Osteocyte (in vitro differentiated cells): ENCODE measurements around the gene CCDC86. TPM values are rescaled to one million over a fixed set of nuclear protein-coding genes. Genes with fewer than 3 reads are reported as not detected.
A peak's percentile ranks its signal among the peaks of the same experiment; 100 is the strongest.

Experiments
- DNase-seq: peaks from one replicate; pipeline ENCODE4 v3.0.0; 2021; ENCODE audit warnings: mixed read lengths; ENCODE audit not compliant: unreplicated experiment; ENCODE audit errors: extremely low spot score
- H3K27ac Mint-ChIP-seq: one replicate; pipeline ENCODE4 v1.8.0; 2021; ENCODE audit warnings: mild to moderate bottlenecking, mixed read lengths; ENCODE audit not compliant: unreplicated experiment
- H3K27me3 Mint-ChIP-seq: one replicate; pipeline ENCODE4 v1.8.0; 2021; ENCODE audit warnings: mixed read lengths; ENCODE audit not compliant: unreplicated experiment
- H3K36me3 Mint-ChIP-seq: one replicate; pipeline ENCODE4 v1.8.0; 2021; ENCODE audit warnings: mixed read lengths; ENCODE audit not compliant: unreplicated experiment
- H3K4me1 Mint-ChIP-seq: one replicate; pipeline ENCODE4 v1.8.0; 2021; ENCODE audit warnings: mixed read lengths; ENCODE audit not compliant: unreplicated experiment
- H3K4me3 Mint-ChIP-seq: one replicate; pipeline ENCODE4 v1.8.0; 2021; ENCODE audit warnings: mild to moderate bottlenecking, moderate library complexity, mixed read lengths; ENCODE audit not compliant: unreplicated experiment
- H3K9me3 Mint-ChIP-seq: one replicate; pipeline ENCODE4 v1.8.0; 2021; ENCODE audit warnings: mixed read lengths; ENCODE audit not compliant: unreplicated experiment
- CTCF ChIP-seq: fragments of 200-600 bp; sonication (generic); IDR thresholded peaks from 2 replicates; pipeline ENCODE4 v1.5.0; 2021; ENCODE audit warnings: antibody characterized with exemption, mild to moderate bottlenecking, moderate library complexity
- total RNA-seq: library from RNA; stranded (reverse); gene quantifications from 2 replicates; pipeline ENCODE4 v1.2.1, GENCODE V29; 2021

CCDC86 gene
- total RNA-seq, 1 donor from 2014 or later = 25.9 TPM

GRCh38 chr11:60880643-60881282 is 38.9 kb downstream of the CCDC86 start:
- no peak for DNase-seq
- TF ChIP-seq CTCF = no peak
- Mint-ChIP-seq H3K36me3 (peaks cover 7% of the 10 kb centered on the region), H3K4me1 (no peaks in the 10 kb centered on the region), H3K9me3 (no peaks in the 10 kb centered on the region), H3K27ac (no peak overlapping the region), H3K4me3 (no peak overlapping the region), H3K27me3 (no peaks in the 10 kb centered on the region)

GRCh38 chr11:60887556-60887955 is 45.6 kb downstream of the CCDC86 start:
- no peak overlapping the region for H3K27ac Mint-ChIP-seq
- peak; percentile 69 for TF ChIP-seq CTCF
- no peaks in the 10 kb centered on the region for H3K27me3 Mint-ChIP-seq
- no peak overlapping the region for H3K4me3 Mint-ChIP-seq
- no peak for DNase-seq
- H3K4me1 Mint-ChIP-seq = no peaks in the 10 kb centered on the region
- H3K36me3 Mint-ChIP-seq = peaks cover 13% of the 10 kb centered on the region
- no peaks in the 10 kb centered on the region for H3K9me3 Mint-ChIP-seq

- Mint-ChIP-seq H3K4me3 (no peak overlapping the region), H3K4me1 (no peaks in the 10 kb centered on the region), H3K9me3 (no peaks in the 10 kb centered on the region), H3K36me3 (peaks cover 18% of the 10 kb centered on the region), H3K27ac (no peak overlapping the region), H3K27me3 (no peaks in the 10 kb centered on the region)
- TF ChIP-seq CTCF = no peak
- DNase-seq = no peak
Measured at GRCh38 chr11:60889869-60890311, 48.0 kb downstream of the CCDC86 start.

- Mint-ChIP-seq H3K4me1 (no peaks in the 10 kb centered on the region), H3K27me3 (no peaks in the 10 kb centered on the region), H3K27ac (no peak overlapping the region), H3K9me3 (no peaks in the 10 kb centered on the region), H3K36me3 (peaks cover 23% of the 10 kb centered on the region), H3K4me3 (no peak overlapping the region)
- no peak for DNase-seq
- no peak for TF ChIP-seq CTCF
Measured at GRCh38 chr11:60890696-60891095, 48.8 kb downstream of the CCDC86 start.

- Mint-ChIP-seq H3K27me3 (no peaks in the 10 kb centered on the region), H3K4me3 (no peak overlapping the region), H3K4me1 (no peaks in the 10 kb centered on the region), H3K27ac (no peak overlapping the region), H3K36me3 (peaks cover 28% of the 10 kb centered on the region), H3K9me3 (no peaks in the 10 kb centered on the region)
- no peak for DNase-seq
- TF ChIP-seq CTCF = no peak
Measured at GRCh38 chr11:60891103-60891741, 49.3 kb downstream of the CCDC86 start.
